GF-D8 (cell line): ENCODE data around the gene PKP2.

Source experiments
- DNase-seq: peaks from one replicate; lab custom pipeline; 2025; lab: John Stamatoyannopoulos, UW

Gene PKP2

DNA sequence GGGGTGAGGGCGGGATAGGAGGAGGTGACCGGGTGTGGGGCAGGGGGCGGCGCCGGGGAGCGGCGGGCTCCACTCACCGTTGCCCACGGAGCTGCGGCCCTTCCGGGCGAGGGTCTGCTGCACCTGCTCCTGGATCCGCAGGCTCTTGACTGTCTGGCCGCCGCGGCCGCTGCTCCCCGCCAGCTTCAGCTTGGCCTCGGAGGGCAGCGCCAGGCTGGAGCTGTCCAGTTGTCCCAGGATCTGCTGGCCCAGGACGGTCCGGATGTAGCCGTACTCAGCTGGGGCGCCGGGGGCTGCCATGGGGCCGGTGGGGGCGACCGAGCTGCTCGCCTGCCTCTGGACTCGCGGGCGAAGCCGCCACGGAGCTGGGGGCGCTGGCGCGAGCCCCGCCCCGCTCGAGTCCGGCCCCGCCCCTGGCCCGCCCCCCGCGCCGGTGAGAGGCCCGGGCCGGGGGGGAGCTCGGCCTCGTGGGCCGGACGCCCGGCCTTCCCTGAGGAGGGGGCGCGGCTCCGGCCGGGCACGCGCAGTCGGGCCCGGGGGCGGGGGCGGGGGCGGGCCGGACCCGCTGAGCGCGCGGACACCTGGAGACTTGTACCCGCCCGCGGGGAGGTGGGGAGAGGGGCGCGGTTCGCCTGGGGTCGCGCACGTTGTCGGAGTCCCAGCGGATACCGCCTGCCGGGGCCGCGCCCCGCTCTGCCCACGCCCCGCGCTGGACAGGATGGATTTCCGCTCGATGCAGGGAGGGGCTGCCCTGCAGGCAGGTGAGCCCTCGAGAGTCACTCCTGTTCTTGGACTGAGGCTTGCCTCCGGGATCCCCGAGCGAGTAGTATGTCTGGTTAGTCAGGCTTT, at the start of gene PKP2:
Gene PKP2 (minus strand): TSS at position 346 of the 849 bp plus-strand sequence. CDS start 46 bp downstream, at position 300.
- DNase-seq, result no peak

DNA sequence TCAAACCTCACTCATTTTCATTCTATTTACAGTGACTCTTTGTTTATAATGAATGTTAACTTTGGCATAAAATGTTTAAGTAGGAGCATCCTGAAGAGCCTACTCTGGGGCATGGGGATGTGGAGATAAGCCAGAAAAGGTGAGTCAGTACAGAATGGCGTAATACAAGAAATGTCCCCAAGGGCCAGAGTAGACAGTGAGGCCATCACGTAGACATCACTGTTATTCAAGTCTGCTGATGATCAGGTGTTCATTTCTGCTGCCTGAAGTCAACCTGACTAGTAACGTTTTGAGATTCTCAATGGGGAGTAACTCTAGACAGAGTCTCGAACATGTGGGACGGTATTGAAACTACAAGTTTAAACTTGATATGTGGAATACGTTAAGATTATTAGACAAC, 47.6 kb upstream of the PKP2 start:
- no peak for DNase-seq

DNA sequence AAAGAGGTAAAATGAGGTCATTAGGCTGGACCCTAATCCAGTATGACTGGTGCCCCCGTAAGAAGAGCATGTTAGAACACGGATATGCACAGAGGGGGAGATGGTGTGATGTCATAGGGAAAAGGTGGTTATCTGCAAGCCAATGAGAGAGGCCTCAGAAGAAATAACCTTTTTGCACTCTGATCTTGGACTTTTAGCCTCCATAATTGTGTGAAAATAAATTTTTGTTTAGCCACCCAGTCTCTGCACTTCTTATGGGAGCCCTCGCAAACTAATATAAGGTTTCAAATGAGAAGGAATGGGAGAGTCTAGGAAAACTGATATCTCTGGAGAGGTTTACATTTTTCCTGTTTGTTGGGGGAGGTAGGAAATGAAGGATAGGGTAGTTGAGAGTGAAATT, 43.2 kb upstream of the PKP2 start:
- DNase-seq, result no peak

DNA sequence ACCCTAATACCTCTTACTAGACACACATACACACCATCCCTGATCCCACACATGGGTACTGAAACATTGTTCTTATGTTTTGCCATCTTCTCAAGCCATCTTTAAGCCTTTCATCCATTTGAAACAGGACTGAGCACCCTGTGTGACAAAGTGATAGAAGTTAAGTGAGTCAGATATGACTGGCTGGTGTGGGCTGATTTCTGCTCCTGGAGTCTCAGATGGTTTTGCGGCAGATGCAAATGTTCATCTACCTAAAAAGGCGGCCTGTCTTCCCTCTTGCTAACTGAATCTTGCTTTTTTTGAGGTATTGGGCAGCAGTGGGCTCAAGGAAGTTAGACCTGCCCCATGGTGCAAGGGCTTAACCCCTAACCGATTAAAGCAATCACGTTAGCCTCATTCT, 30.4 kb upstream of the PKP2 start:
- DNase-seq, result no peak

DNA sequence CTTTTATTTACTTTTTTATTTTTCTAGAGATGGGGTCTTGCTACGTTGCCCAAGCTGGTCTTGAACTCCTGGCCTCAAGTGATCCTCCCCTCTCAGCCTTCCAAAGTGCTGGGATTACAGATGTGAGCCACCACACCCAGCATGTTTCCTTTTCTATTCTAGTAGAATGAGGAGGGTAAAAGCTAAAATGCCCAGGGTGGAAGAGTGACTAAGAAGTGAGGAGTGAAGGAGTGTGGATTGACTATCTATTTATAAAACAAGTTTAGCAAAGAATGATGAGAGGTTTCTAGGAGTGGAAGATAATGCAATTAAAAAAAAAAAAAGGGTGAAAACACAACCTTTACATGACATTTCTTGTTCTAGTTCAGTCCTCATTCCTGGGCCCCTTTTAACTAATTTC, 29.8 kb upstream of the PKP2 start:
- DNase-seq, result no peak

DNA sequence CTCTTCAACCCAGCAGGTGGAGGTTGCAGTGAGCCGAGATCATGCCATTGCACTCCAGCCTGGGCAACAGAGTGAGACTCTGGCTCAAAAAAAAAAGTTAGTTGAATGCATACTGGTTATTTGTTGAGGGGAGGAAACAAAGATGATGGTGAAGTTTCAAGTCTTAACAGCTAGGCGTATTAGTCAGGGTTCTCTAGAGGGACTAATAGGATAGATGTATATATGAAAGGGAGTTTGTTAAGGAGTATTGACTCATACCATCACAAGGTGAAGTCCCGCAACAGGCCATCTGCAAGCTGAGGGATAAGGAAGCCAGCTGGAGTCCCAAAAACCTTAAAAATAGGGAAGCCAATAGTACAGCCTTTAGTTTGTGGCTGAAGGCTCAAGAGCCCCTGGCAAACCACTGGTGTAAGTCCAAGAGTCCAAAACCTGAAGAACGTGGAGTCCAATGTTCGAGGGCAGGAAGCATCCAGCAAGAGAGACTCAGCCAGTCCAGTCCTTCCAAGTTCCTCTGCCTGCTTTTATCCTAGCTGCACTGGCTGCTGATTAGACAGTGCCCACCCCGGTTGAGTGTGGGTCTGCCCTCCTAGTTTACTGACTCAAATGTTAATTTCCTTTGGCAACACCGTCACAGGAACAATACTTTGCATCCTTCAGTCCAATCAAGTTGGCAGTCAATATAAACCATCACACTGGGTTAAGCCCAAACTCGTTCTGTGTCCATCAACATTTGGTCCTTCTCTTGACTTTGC, 26.1 kb upstream of the PKP2 start:
- DNase-seq, result no peak

DNA sequence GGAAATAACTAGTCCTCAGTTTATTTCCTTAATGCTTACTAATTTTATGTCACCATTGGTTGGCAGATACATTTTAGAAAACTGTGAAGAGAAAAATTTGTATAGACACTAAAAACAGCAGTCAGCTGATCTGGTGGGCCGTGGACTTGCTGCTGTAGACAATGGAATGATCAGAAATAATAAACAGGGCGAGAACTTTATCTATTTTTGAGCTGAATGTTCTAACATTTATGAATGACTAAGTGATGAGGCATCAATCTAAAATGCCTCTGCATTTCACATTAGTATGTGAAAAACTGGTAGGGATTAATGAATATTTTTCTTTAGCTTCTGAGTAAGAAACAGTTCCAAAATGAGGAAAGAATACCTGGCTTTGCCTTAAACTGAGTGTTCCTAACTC, 24.8 kb upstream of the PKP2 start:
- DNase-seq, result no peak

DNA sequence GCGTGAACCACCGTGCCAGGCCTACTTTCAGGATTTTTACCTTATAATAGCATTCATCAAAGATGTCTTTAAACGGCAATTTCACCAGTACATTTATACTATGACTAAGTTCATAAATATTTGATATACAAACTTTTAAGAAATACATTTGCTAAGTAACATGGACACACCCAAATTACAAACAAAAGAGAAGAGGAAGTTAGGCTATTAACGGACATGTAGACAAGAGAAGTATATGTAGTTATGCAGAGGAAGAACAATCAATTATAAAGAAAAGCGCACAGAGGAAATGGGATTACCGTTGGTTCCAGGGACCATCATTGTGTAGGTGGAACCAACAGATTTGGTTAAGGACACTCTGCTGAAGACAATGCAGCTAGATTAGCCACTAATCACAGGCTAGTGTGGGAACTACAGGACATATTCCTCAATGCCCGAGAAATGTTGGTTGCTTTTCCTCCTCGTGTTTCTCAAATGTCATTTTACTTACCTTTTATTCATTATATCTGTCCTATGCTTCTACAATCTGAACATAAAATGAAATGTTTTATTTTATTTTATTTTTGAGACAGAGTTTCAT, 24.0 kb upstream of the PKP2 start:
- no peak for DNase-seq

DNA sequence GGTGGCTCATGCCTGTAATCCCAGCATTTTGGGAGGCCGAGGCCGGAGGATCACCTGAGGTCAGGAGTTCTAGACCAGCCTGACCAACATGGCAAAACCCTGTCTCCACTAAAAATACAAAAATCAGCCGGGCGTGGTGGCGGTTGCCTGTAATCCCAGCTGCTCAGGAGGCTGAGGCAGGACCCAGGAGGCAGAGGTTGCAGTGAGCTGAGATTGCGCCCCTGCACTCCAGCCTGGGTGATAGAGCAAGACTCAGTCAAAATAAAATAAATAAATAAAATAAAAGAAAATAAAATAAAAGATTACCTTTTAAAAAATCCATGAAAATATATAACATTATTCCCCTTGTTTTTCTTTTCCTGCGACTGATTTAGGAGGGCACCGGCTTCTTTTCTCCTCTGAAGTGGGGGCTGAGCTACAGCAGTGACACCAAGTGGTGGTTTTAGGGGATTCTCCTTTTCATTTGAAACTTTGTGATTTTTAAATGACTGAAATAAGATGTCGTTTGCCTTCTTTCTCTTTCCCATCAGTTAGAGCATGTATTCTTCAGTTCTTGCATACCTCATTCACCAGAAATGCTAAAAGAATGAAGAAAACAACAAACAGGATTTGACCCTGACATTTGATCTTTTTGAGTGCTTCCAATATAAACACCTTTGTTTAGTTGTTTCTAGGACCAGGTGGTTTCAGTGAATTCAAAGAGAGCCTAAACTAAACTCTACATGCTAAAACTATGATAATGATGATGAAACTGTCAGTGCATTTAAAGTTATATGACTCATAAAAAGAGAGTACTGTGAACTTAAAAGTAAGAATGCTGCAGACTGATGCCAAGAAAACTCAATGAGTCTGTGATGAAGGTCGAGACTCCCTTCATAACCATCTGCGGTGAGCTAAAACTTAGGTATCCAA, 22.6 kb upstream of the PKP2 start:
- DNase-seq, result no peak

DNA sequence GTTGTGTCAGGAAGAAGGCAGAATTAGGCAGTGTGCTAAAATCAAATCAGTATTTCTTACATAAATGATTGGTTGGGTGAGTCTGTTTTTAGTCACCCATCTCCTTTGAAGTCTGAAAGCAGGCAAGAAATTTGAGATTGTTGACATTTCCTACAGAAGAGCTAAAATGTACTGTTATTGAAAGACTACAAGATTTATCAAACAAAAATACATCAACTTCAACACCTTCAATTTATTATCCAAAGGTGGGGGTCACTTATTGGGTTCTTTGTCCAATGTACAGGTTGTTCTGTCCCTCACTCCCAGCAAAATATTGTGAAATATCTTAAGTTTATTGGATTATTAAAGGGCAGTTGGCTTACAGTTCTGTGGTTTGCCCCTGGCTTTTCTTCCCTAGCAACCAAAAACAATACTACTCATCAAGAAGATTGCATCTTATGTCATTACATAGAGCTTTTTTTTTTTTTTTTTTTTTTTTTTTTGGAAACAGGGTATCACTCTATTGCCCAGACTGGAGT, 20.6 kb upstream of the PKP2 start:
- no peak for DNase-seq

DNA sequence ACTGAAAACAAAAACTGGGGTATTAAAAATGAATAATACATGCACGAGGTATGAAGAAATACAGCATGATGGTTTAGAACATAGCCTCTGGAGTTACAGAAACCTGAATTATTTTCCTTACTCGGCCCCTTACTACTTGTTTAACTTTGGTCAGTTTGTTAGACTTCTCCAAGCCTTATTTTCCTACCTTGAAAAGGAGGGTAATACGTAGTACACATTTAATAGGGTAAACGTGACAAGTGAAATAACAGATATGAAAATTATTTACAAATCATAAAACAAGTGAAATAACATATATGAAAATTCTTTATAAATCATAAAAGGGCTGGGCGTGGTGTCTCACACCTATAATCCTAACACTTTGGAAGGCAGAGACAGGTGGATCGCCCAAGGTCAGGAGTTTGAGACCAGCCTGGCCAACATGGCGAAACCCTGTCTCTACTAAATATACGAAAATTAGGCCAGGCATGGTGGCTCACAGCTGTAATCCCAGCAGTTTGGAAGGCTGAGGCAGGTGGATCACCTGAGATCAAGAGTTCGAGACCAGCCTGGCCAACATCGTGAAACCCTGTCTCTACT, 11.4 kb upstream of the PKP2 start:
- no peak for DNase-seq

DNA sequence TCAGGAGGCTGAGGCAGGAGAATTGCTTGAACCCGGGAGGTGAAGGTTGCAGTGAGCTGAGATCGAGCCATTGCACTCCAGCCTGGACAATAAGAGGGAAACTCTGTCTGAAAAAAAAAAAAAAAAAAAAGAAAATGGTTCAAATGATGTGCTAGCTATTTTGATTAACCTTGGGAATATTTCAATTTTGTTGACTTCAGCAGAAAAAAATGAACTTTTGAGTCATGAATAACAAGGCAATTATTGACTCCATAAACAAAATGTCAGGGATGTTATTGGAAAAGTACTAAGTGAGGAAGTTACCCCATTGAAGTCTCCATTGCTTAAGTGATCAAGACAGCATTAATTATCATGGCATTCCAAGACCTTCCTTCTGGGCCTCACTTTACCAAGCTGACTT, 10.6 kb upstream of the PKP2 start:
- no peak for DNase-seq

DNA sequence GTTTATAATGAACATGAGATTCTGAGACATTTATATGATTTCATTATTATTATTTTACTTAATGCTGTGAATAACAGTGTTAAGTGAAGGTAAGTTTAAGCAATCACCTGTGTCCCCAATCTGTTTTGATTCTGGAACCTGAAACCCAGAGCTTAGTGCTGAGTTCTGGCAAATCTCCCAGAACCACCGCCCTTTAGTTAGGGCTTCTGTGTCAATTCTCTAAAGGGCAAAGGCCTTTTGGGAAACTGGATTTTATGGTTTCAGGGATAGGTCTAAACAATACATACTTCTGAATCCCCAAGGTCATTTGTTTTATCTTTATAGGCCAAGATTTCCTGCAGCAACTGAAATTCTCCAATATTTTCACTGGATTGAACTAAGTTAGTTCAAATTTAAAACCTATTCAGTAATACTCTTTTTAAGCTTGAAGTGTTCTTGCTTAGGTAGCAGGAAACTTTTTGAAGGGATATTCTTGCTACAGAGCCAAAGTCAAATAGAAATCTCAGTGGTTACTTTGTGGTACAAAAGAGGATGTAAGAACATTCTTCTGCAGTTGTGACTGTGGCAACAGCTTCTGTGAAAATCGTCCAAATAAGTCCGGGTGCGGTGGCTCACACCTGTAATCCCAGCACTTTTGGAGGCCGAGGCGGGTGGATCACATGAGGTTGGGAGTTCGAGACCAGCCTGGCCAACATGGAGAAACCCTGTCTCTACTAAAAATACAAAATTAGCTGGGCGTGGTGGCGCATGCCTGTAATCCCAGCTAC, 10.0 kb upstream of the PKP2 start:
- DNase-seq, result no peak

DNA sequence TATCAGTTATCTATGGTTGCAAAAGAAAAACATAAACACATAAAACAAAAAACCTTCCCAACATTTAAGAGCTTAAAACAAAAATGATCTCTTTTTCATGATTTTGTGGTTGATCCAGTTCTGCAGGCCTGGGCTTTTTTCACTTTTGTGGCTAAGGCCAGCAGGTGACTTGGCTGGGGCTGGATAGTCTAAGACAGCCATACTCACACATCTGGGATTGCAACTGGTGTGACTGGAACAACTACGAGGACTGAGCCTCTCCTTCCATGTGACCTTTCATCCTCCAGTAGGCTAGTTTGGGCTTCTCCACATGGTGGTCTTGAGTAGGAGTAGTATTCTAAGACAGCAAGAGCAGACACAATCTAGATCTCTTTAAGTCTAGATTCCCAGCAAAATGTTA, 7.2 kb upstream of the PKP2 start:
- DNase-seq, result no peak

DNA sequence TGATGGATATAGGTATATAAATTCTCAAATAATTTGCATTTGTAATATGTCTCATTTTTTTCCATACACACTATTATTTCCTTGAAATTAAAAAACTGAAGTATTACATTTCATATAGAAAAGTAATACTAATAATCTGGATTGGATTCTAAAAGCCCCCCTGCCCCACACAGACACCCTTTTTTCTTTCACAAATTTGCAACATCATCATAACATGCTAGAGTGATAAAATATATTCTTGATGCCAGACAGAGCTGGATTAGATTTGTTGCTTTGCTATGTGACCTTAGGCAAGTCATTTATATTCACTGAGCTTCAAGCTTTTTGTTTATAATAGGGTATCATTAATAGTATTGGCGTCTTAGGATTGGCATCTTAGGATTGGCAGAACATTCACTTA, 6.7 kb upstream of the PKP2 start:
- no peak for DNase-seq

DNA sequence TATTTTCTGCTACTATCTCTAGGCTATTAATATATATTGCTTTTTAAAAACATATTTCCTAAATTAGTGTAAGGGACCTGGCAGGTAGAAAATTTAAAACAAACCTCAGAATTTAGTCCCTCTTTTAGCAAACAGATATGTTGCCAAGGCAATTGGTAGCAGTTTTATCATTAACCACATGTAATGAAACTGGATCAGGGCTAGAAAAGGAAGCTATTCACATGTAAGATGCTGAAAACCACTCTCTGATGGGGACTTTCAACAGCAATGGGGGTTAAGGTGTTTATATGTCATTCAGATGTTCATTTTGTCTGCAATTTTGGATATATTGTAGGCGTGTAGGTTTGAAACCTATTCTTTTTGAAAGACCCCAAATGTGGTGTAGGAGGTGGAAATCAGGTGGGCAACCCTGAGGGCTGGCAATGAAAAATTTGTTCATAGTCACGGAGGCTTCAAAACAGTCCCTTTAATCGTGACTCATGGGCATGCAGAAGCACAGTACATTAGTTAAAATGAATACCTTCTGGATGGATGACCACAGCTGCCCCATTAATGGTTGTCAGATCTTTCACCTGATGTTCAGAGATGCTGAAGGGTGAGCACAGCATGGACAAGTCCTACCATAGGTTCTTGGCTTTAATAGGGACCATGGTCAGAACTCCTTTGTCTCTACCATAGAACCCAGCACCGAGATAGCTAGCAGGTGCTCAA, 5.9 kb upstream of the PKP2 start:
- DNase-seq, result no peak

DNA sequence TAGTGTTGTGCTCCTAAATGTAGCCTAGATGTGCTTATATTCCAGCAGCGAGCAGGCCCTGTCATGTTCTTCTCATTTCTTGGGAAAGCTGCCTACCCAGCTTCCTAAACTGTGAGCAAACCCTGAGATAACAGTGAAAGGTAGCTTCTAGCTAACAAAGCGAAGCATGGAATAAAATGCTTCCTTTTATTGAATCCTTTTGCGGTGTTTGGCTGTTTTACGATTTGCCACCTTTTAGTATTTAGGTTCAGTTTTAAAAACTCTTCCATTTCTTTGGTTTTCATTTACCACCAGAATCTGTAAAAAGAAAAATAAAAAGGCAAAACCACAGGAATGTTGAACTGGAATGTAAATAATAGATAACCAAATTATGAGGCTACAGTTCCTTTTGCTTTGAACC, 5.0 kb upstream of the PKP2 start:
- DNase-seq, result no peak

DNA sequence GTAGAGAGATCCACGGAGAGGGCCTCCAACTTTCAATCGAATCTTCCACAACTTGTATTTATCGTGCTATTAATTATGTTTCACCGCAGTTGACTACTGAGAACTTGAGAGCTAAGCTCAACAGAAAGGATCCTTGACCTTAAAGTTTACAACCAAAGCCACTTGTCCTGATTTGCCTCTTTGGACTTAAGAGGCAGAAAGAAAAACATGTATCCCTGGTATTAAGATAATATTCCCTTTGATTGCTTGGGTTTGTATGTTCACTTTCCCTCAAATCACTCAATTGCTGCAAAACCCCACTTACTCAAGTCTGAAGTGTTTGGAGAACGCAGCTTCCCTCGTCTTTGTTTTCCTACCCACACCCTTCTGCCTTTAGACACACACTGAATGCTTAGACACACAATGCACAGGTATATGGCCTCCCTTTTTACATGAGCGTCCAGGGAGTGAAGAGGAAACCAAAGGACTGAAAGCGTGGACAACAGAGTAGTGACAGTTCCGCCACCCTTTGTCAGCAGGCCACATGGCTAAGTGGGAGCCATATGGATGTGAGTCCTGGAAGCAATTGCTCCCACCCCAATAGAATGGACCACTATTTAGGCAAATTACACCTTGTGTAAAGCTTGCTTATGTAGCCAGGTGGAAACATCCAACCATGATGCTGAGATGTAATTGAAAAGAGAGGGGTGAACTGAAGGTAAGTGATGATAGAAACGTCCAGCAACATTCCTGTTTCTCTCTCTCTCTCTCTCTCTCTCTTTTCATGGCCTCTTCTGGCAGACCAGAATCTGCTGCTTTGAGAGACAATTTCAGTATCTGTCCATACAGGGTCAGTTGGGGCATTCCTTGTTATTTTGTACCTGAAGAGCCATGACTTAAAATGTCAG, 1.4 kb upstream of the PKP2 start:
- DNase-seq, result no peak

DNA sequence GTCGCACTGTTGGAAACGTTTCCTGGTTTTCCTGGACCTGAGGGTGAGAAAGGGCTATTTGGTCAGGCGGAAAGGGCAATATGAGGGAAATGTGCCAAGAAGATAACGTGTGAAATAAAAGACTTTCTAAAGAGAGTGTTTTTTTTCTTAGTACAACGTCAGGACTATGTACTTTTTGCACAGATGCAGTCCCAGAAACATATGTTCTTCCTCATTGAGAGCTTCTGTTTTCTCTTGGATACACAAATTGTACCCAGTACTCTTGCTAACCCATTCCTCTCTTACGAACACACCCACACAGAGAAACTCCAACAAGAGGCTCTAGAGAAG, 669 bp upstream of the PKP2 start:
- no peak for DNase-seq
